B cell (primary cell): ENCODE measurements around the gene PKDREJ. TPM values are rescaled to one million over a fixed set of nuclear protein-coding genes. Genes with fewer than 3 reads are reported as not detected.

Experiments used
- ATAC-seq: fragments of 200-7000 bp; cut with Tn5 transposase; one replicate; pipeline ENCODE4 v1.10.0; 2021; ENCODE audit warnings: low read depth, mild to moderate bottlenecking, moderate number of reproducible peaks, moderate library complexity
- CTCF ChIA-PET: fragments of 350-600 bp; sonication (Branson Sonifier 250); formaldehyde crosslinking; loops from one replicate; lab custom pipeline; 2021; ENCODE audit warnings: antibody characterized with exemption, inconsistent platforms; lab: Charles Lee
- POLR2A ChIA-PET: fragments of 350-600 bp; sonication (Branson Sonifier 250); formaldehyde crosslinking; loops from one replicate; lab custom pipeline; 2021; ENCODE audit warnings: antibody characterized with exemption; lab: Charles Lee
- DNase-seq: peaks from one replicate; pipeline ENCODE4 v3.0.0; 2013
- H2AFZ ChIP-seq: 2 replicates; pipeline ENCODE4 v1.6.1; 2012; ENCODE audit warnings: mild to moderate bottlenecking, low read depth, low read length; ENCODE audit not compliant: insufficient read depth, poor library complexity, severe bottlenecking
- H3K27ac ChIP-seq, 2 donors: 1 replicate in 1 of 2; 2 replicates in 1 of 2; pipeline ENCODE4 v1.5.1; 2012 to 2013; ENCODE audit warnings: low read length in 2 of 2, mild to moderate bottlenecking in 2 of 2, moderate library complexity in 1 of 2
- H3K27me3 ChIP-seq, 4 experiments: fragments of 200-600 bp in 1 of 4; sonication (generic) in 1 of 4; replicated peaks in 1 of 4; 1 replicate in 2 of 4; 2 replicates in 2 of 4; pipeline versions ENCODE4 v1.6.1 to v1.7.0; 2013 to 2016; ENCODE audit warnings: low read length in 3 of 4, mild to moderate bottlenecking in 2 of 4, mixed read lengths in 1 of 4, moderate library complexity in 1 of 4; ENCODE audit not compliant: insufficient read depth in 4 of 4, control insufficient read depth in 3 of 4; ENCODE audit errors: control extremely low read depth in 1 of 4
- H3K36me3 ChIP-seq, 2 experiments: replicated peaks in 1 of 2; 1 replicate in 1 of 2; 2 replicates in 1 of 2; pipeline versions ENCODE4 v1.6.1 to v1.7.1; 2013; ENCODE audit warnings: low read length in 1 of 2; ENCODE audit not compliant: insufficient read depth in 2 of 2, control insufficient read depth in 1 of 2; ENCODE audit errors: control extremely low read depth in 1 of 2, extremely low read depth in 1 of 2
- H3K4me1 ChIP-seq, 2 donors: fragments of 200-600 bp in 1 of 2; sonication (generic) in 1 of 2; 1 replicate in 1 of 2; 2 replicates in 1 of 2; pipeline versions ENCODE4 v1.5.1 to v1.6.1; 2013 to 2017; ENCODE audit warnings: low read length in 2 of 2; ENCODE audit not compliant: control insufficient read depth in 2 of 2, insufficient read depth in 2 of 2
- H3K4me2 ChIP-seq: replicated peaks from 2 replicates; pipeline ENCODE3; 2012; ENCODE audit warnings: mild to moderate bottlenecking, low read depth, low read length; ENCODE audit not compliant: poor library complexity, severe bottlenecking
- H3K4me3 ChIP-seq, 5 experiments: fragments of 200-600 bp in 1 of 5; sonication (generic) in 1 of 5; 1 replicate in 3 of 5; 2 replicates in 2 of 5; pipeline versions ENCODE4 v1.5.1 to v1.7.0; 2011 to 2016; ENCODE audit warnings: low read length in 4 of 5, mild to moderate bottlenecking in 4 of 5, low read depth in 2 of 5, control low read depth in 1 of 5, moderate library complexity in 1 of 5; ENCODE audit not compliant: insufficient read depth in 1 of 5; ENCODE audit errors: control extremely low read depth in 1 of 5, extremely low read depth in 1 of 5
- H3K79me2 ChIP-seq: fragments of 200-600 bp; sonication (generic); one replicate; pipeline ENCODE4 v1.6.0; 2016; ENCODE audit warnings: low read length; ENCODE audit not compliant: control insufficient read depth, insufficient read depth
- H3K9ac ChIP-seq: fragments of 200-600 bp; sonication (generic); 2 replicates; pipeline ENCODE4 v1.6.1; 2017; ENCODE audit warnings: mild to moderate bottlenecking, low read length, moderate library complexity
- H3K9me3 ChIP-seq, 3 donors: one replicate each; pipeline versions ENCODE4 v1.6.1 to v1.7.1; 2013; ENCODE audit warnings: low read length in 2 of 3; ENCODE audit not compliant: control insufficient read depth in 2 of 3, insufficient read depth in 1 of 3; ENCODE audit errors: control extremely low read depth in 1 of 3
- H4K20me1 ChIP-seq: 2 replicates; pipeline ENCODE4 v1.6.0; 2012; ENCODE audit warnings: mild to moderate bottlenecking, low read length; ENCODE audit not compliant: insufficient read depth, control insufficient read depth, poor library complexity, severe bottlenecking
- H3K27ac Mint-ChIP-seq: one replicate; pipeline ENCODE4 v1.8.0; 2021; ENCODE audit warnings: mixed read lengths
- H3K27me3 Mint-ChIP-seq: one replicate; pipeline ENCODE4 v1.8.0; 2021; ENCODE audit warnings: mixed read lengths
- H3K4me1 Mint-ChIP-seq: one replicate; pipeline ENCODE4 v1.8.0; 2021; ENCODE audit warnings: mixed read lengths
- H3K4me3 Mint-ChIP-seq: one replicate; pipeline ENCODE4 v1.8.0; 2021; ENCODE audit warnings: mixed read lengths
- H3K9me3 Mint-ChIP-seq: one replicate; pipeline ENCODE4 v1.8.0; 2022; ENCODE audit warnings: mixed read lengths; ENCODE audit not compliant: insufficient read depth
- EZH2 ChIP-seq: IDR thresholded peaks from 2 replicates; pipeline ENCODE4 v1.6.1; 2012; ENCODE audit warnings: borderline replicate concordance, low read depth, mild to moderate bottlenecking, moderate library complexity, low read length; ENCODE audit not compliant: insufficient read depth, poor library complexity, severe bottlenecking
- WGBS: methylation state at CpG from one replicate; pipeline ENCODE4 v1.1.5; 2013; ENCODE audit warnings: missing lambda C conversion rate; ENCODE audit not compliant: insufficient coverage; 5-methylcytosine and 5-hydroxymethylcytosine counted together
- intact Hi-C: fragments of 100-400 bp; cut with micrococcal nuclease; formaldehyde crosslinking; loops from one replicate; pipeline ENCODE4 v1.10.0; 2022
- polyA plus RNA-seq: library from polyadenylated mRNA; depleted of rRNA; stranded (reverse); fragments of >200 nt; gene quantifications from 2 replicates; pipeline ENCODE4 v1.2.3, GENCODE V29; 2012
- total RNA-seq, 2 donors: library from RNA; stranded (reverse); fragments of 120-200 nt in 1 of 2; gene quantifications; 1 replicate in 1 of 2; 2 replicates in 1 of 2; pipeline versions ENCODE4 v1.2.3 to v1.2.4, GENCODE V29; 2013 to 2022
- TF ChIP-seq, protein P1 (sequence below): fragments of 200-600 bp; IDR thresholded peaks from one replicate; pipeline ENCODE4 v1.8.0; 2022; ENCODE audit warnings: antibody characterized with exemption, mild to moderate bottlenecking

Gene PKDREJ
- total and polyA plus RNA-seq, 2 donors (not counting 1 experiment from before 2014, with no cell fraction given), result not detected

DNA sequence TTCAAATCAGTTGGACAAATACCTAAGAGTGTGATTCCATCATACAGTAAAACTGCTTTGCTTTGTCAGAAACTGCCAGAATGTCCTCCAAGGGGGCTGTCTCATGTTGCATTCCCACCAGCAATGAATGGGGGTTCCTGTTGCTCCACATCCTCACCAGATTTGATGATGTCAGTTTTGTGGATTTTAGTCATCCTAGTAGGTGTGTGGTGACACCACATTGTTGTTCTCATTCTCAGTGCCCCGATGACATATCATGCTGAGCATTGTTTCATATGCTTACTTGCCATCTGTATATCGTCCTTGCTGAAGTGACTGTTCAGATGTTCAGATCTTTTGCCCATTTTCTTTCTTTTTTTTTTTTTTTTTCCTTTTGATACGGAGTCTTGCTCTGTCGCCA is 50.1 kb downstream of the PKDREJ start:
- Histone ChIP-seq H3K27ac (no peak overlapping the region), H3K79me2 (peaks cover 8% of the 10 kb centered on the region), H3K9ac (no peak overlapping the region), H3K9me3 (peaks cover 0 to 10% (median 6%) of the 10 kb centered on the region in 3 donors), H3K4me3 (no peak overlapping the region), H3K27me3 (no peaks in the 10 kb centered on the region), H4K20me1 (no peaks in the 10 kb centered on the region), H3K4me2 (no peak overlapping the region), H3K4me1 (no peaks in the 10 kb centered on the region), H2AFZ (no peak overlapping the region), H3K36me3 (peaks cover 2 to 17% of the 10 kb centered on the region in 2 experiments)
- POLR2A ChIA-PET, result no interaction called here
- Mint-ChIP-seq H3K27me3 (no peaks in the 10 kb centered on the region), H3K4me3 (no peak overlapping the region), H3K9me3 (peaks cover 11% of the 10 kb centered on the region), H3K27ac (no peak overlapping the region), H3K4me1 (no peaks in the 10 kb centered on the region)
- ATAC-seq (no peak), DNase-seq (no peak)
- intact Hi-C loops, result no loop called here
- TF ChIP-seq, protein P1, sequence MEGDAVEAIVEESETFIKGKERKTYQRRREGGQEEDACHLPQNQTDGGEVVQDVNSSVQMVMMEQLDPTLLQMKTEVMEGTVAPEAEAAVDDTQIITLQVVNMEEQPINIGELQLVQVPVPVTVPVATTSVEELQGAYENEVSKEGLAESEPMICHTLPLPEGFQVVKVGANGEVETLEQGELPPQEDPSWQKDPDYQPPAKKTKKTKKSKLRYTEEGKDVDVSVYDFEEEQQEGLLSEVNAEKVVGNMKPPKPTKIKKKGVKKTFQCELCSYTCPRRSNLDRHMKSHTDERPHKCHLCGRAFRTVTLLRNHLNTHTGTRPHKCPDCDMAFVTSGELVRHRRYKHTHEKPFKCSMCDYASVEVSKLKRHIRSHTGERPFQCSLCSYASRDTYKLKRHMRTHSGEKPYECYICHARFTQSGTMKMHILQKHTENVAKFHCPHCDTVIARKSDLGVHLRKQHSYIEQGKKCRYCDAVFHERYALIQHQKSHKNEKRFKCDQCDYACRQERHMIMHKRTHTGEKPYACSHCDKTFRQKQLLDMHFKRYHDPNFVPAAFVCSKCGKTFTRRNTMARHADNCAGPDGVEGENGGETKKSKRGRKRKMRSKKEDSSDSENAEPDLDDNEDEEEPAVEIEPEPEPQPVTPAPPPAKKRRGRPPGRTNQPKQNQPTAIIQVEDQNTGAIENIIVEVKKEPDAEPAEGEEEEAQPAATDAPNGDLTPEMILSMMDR, result no peak
- TF ChIP-seq EZH2, result no peak
- 91% methylated on average over 4 of the region's 4 CpGs for WGBS
- CTCF ChIA-PET, result no interaction called here

DNA sequence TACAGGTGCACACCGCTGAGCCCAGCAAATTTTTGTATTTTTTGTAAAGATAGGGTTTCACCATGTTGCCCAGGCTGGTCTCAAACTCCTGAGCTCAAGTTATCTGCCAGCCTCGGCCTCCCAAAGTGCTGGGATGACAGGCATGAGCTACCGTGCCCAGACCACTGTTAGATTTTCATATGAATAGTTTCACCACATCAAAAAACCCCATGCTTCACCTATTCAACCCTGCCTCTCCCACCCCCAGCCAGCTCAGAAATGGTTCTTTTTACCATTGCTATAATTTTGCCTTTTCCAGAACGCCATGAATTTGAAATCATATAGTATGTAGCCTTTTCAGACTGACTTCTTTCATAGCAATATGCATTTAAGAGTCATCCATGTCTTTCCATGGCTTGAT is 50.9 kb downstream of the PKDREJ start:
- no peak overlapping the region for H3K27ac ChIP-seq
- no peak for DNase-seq
- Mint-ChIP-seq H3K27ac (no peak overlapping the region), H3K4me1 (no peaks in the 10 kb centered on the region), H3K4me3 (no peak overlapping the region), H3K9me3 (peaks cover 11% of the 10 kb centered on the region), H3K27me3 (no peaks in the 10 kb centered on the region)
- CTCF ChIA-PET, result no interaction called here
- H3K4me3 ChIP-seq, result no peak overlapping the region
- TF ChIP-seq, protein P1, result no peak
- no peak for TF ChIP-seq EZH2
- H3K4me1 ChIP-seq, result no peaks in the 10 kb centered on the region
- H4K20me1 ChIP-seq, result no peaks in the 10 kb centered on the region
- H2AFZ ChIP-seq, result no peak overlapping the region
- H3K4me2 ChIP-seq, result no peak overlapping the region
- H3K36me3 ChIP-seq, result peaks cover 1 to 17% of the 10 kb centered on the region in 2 experiments
- POLR2A ChIA-PET, result no interaction called here
- no peak for ATAC-seq
- intact Hi-C loops, result no loop called here
- peaks cover 8% of the 10 kb centered on the region for H3K79me2 ChIP-seq
- WGBS, result 37% methylated on average over 3 of the region's 4 CpGs
- H3K9me3 ChIP-seq, result peaks cover 0 to 10% (median 6%) of the 10 kb centered on the region in 3 donors
- no peak overlapping the region for H3K9ac ChIP-seq
- H3K27me3 ChIP-seq, result no peaks in the 10 kb centered on the region
